H1 (cell line): Measurements from ENCODE around the gene TGM5. TPM values are rescaled to one million over a fixed set of nuclear protein-coding genes. Genes with fewer than 3 reads are reported as not detected.

Experiments used
- CTCF ChIA-PET: fragments of 300-600 bp; sonication (Branson Sonifier 250); formaldehyde crosslinking; loops from one replicate; lab custom pipeline; 2021; ENCODE audit not compliant: partially characterized antibody; lab: Charles Lee
- POLR2A ChIA-PET: fragments of 300-600 bp; sonication (Branson Sonifier 250); formaldehyde crosslinking; loops from one replicate; lab custom pipeline; 2021; ENCODE audit warnings: inconsistent platforms; ENCODE audit not compliant: partially characterized antibody; lab: Charles Lee
- DNase-seq, 2 experiments: peaks; one replicate each; pipeline versions ENCODE4 v3.0.0 to v3.0.0-alpha.2; 2010 to 2022; ENCODE audit warnings: low spot score in 2 of 2, low read depth in 1 of 2, mixed read lengths in 1 of 2
- FAIRE-seq: peaks from 2 replicates; lab custom pipeline; 2011; peaks lifted over from hg19 to GRCh38; lab: Jason Lieb, UNC
- H2AFZ ChIP-seq: 2 replicates; pipeline ENCODE4 v1.8.1; 2012; ENCODE audit warnings: low read length, inconsistent platforms
- H2AK5ac ChIP-seq: 2 replicates; pipeline ENCODE4 v1.6.1; 2013; ENCODE audit warnings: low read depth, low read length
- H2BK120ac ChIP-seq: replicated peaks from 2 replicates; pipeline ENCODE3; 2013; ENCODE audit warnings: low read depth, low read length, inconsistent platforms
- H2BK12ac ChIP-seq: 2 replicates; pipeline ENCODE4 v1.6.1; 2013; ENCODE audit warnings: low read depth, low read length
- H2BK15ac ChIP-seq: 2 replicates; pipeline ENCODE4 v1.6.1; 2013; ENCODE audit warnings: low read length
- H2BK20ac ChIP-seq: 2 replicates; pipeline ENCODE4 v1.6.1; 2013; ENCODE audit warnings: low read length
- H2BK5ac ChIP-seq: 2 replicates; pipeline ENCODE4 v1.6.1; 2013; ENCODE audit warnings: low read depth, low read length
- H3K14ac ChIP-seq: 2 replicates; pipeline ENCODE4 v1.6.1; 2013; ENCODE audit warnings: inconsistent platforms; ENCODE audit not compliant: insufficient read length
- H3K18ac ChIP-seq: 2 replicates; pipeline ENCODE4 v1.6.1; 2013; ENCODE audit warnings: low read length; ENCODE audit errors: extremely low read depth
- H3K23ac ChIP-seq: 2 replicates; pipeline ENCODE4 v1.6.1; 2013; ENCODE audit warnings: inconsistent platforms; ENCODE audit not compliant: insufficient read length
- H3K23me2 ChIP-seq: 2 replicates; pipeline ENCODE4 v1.6.1; 2013; ENCODE audit warnings: low read depth, low read length
- H3K27ac ChIP-seq: 2 replicates; pipeline ENCODE4 v1.6.1; 2011; ENCODE audit warnings: low read depth, low read length, inconsistent platforms
- H3K27me3 ChIP-seq, 4 experiments: replicated peaks in 1 of 4; 1 replicate in 1 of 4; 2 replicates in 3 of 4; pipeline versions ENCODE4 v1.6.1 to v1.8.1; 2011 to 2013; ENCODE audit warnings: low read length in 3 of 4, mild to moderate bottlenecking in 3 of 4, inconsistent platforms in 2 of 4, mixed read lengths in 2 of 4, moderate library complexity in 1 of 4; ENCODE audit not compliant: control insufficient read depth in 3 of 4, insufficient read depth in 3 of 4; ENCODE audit errors: extremely low read depth in 1 of 4
- H3K36me3 ChIP-seq, 4 experiments: 2 replicates each; pipeline versions ENCODE4 v1.6.1 to v1.8.1; 2011 to 2013; ENCODE audit warnings: mild to moderate bottlenecking in 4 of 4, low read length in 3 of 4, moderate library complexity in 2 of 4, control low read depth in 1 of 4, inconsistent platforms in 1 of 4; ENCODE audit not compliant: insufficient read depth in 4 of 4, control insufficient read depth in 2 of 4
- H3K4ac ChIP-seq: replicated peaks from 2 replicates; pipeline ENCODE3; 2013; ENCODE audit warnings: low read length, low read depth, mixed read lengths, inconsistent platforms; ENCODE audit not compliant: insufficient read length
- H3K4me1 ChIP-seq, 4 experiments: replicated peaks in 1 of 4; 1 replicate in 1 of 4; 2 replicates in 3 of 4; pipeline versions ENCODE4 v1.6.1 to v1.8.1; 2011 to 2013; ENCODE audit warnings: low read length in 3 of 4, inconsistent platforms in 2 of 4, mixed read lengths in 1 of 4; ENCODE audit not compliant: insufficient read depth in 4 of 4, control insufficient read depth in 3 of 4
- H3K4me2 ChIP-seq, 2 experiments: 2 replicates each; pipeline versions ENCODE4 v1.6.1 to v1.8.1; 2011 to 2013; ENCODE audit warnings: low read depth in 2 of 2, low read length in 2 of 2, control low read depth in 1 of 2, inconsistent platforms in 1 of 2, mild to moderate bottlenecking in 1 of 2; ENCODE audit not compliant: insufficient read depth in 1 of 2
- H3K4me3 ChIP-seq, 4 experiments: fragments of 200-600, 300-600 bp in 1 of 4; sonication (generic), shearing (Covaris generic), sonication (Bioruptor Twin) in 1 of 4; 2 replicates each; pipeline versions ENCODE4 v1.5.1 to v1.8.1; 2011 to 2016; ENCODE audit warnings: low read length in 4 of 4, low read depth in 3 of 4, control low read depth in 2 of 4, inconsistent platforms in 2 of 4, mild to moderate bottlenecking in 2 of 4, mixed read lengths in 1 of 4, moderate library complexity in 1 of 4; ENCODE audit not compliant: insufficient read depth in 2 of 4; ENCODE audit errors: extremely low read depth in 1 of 4
- H3K56ac ChIP-seq: replicated peaks from 2 replicates; pipeline ENCODE3; 2013; ENCODE audit warnings: low read depth, mild to moderate bottlenecking, mixed read lengths, low read length, inconsistent platforms; ENCODE audit not compliant: insufficient read length
- H3K79me1 ChIP-seq: 2 replicates; pipeline ENCODE4 v1.6.1; 2013; ENCODE audit warnings: low read depth, low read length, control low read depth
- H3K79me2 ChIP-seq, 2 experiments: 2 replicates each; pipeline versions ENCODE4 v1.6.1 to v1.8.1; 2012 to 2013; ENCODE audit warnings: low read length in 2 of 2, mild to moderate bottlenecking in 2 of 2, inconsistent platforms in 1 of 2; ENCODE audit not compliant: insufficient read depth in 2 of 2, control insufficient read depth in 1 of 2
- H3K9ac ChIP-seq, 4 experiments: replicated peaks in 1 of 4; 1 replicate in 1 of 4; 2 replicates in 3 of 4; pipeline versions ENCODE4 v1.6.1 to v1.8.1; 2011 to 2013; ENCODE audit warnings: low read depth in 3 of 4, low read length in 3 of 4, control low read depth in 2 of 4, mild to moderate bottlenecking in 2 of 4, moderate library complexity in 2 of 4, inconsistent platforms in 1 of 4; ENCODE audit errors: extremely low read depth in 1 of 4
- H3K9me3 ChIP-seq, 2 experiments: 2 replicates each; pipeline versions ENCODE4 v1.6.1 to v1.8.1; 2012 to 2013; ENCODE audit warnings: mild to moderate bottlenecking in 2 of 2, moderate library complexity in 2 of 2, control low read depth in 1 of 2, inconsistent platforms in 1 of 2, low read depth in 1 of 2, low read length in 1 of 2, mixed read lengths in 1 of 2; ENCODE audit not compliant: insufficient read depth in 2 of 2
- H4K20me1 ChIP-seq, 2 experiments: replicated peaks in 1 of 2; 2 replicates each; pipeline versions ENCODE3 to v1.8.1; 2011 to 2013; ENCODE audit warnings: inconsistent platforms in 2 of 2, low read length in 2 of 2, mild to moderate bottlenecking in 1 of 2; ENCODE audit not compliant: insufficient read depth in 2 of 2, control insufficient read depth in 1 of 2
- H4K5ac ChIP-seq: 2 replicates; pipeline ENCODE4 v1.6.1; 2013; ENCODE audit warnings: low read length, low read depth, mixed read lengths, inconsistent platforms; ENCODE audit not compliant: insufficient read length
- H4K8ac ChIP-seq: 2 replicates; pipeline ENCODE4 v1.8.0; 2013; ENCODE audit warnings: mild to moderate bottlenecking, moderate library complexity, low read length, inconsistent platforms; ENCODE audit not compliant: insufficient read depth; ENCODE audit errors: extremely low read depth
- H4K91ac ChIP-seq: replicated peaks from 2 replicates; pipeline ENCODE3; 2013; ENCODE audit warnings: low read length, mixed read lengths, inconsistent platforms; ENCODE audit not compliant: insufficient read length
- SP4 ChIP-seq: IDR thresholded peaks from 2 replicates; pipeline ENCODE4 v1.6.1; 2012; ENCODE audit warnings: low read length, inconsistent platforms
- TBP ChIP-seq: IDR thresholded peaks from 2 replicates; pipeline ENCODE4 v1.6.1; 2011; ENCODE audit warnings: low read depth, low read length, improper control_type of control experiment
- WGBS, 2 experiments: shearing (Covaris generic) in 1 of 2; methylation state at CpG; one replicate each; pipeline versions ENCODE4 v1.1.6 to v1.1.7; 2013 to 2015; ENCODE audit warnings: low lambda C conversion rate in 2 of 2, mixed read lengths in 2 of 2, inconsistent platforms in 1 of 2, low coverage in 1 of 2, missing lambda C conversion rate in 1 of 2; ENCODE audit not compliant: insufficient replicate concordance in 2 of 2, insufficient coverage in 1 of 2, insufficient read length in 1 of 2; ENCODE audit errors: extremely low coverage in 1 of 2, missing lambda C conversion rate in 1 of 2; 5-methylcytosine and 5-hydroxymethylcytosine counted together
- polyA plus RNA-seq, 7 experiments: library from polyadenylated mRNA; depleted of rRNA in 3 of 7; stranded (reverse) in 5 of 7; unstranded in 2 of 7; fragments of >200 nt in 5 of 7; fragments of 200-250 nt in 2 of 7; gene quantifications; 1 replicate in 5 of 7; 2 replicates in 1 of 7; 4 replicates in 1 of 7; pipeline versions ENCODE4 v1.2.1 to v1.2.3, GENCODE V29; 2011 to 2013; ENCODE audit warnings: missing spikeins in 2 of 7, mixed read lengths in 2 of 7
- total RNA-seq: library from RNA; stranded (reverse); fragmentation: NEBNext Ultra II Directional; extraction: Animal tissue kit (Norgen Biotek cat#: 25700); gene quantifications from 2 replicates; pipeline ENCODE4 v1.2.1, GENCODE V29; 2021

TGM5 gene
- total and polyA plus RNA-seq, 2 of the 8 experiments (the other 6 are each of a cell fraction or from before 2014, with no cell fraction given): not detected

- no peak overlapping the region for H3K27ac ChIP-seq
- H3K56ac ChIP-seq: no peak overlapping the region
- no peak overlapping the region for H2BK120ac ChIP-seq
- H3K79me1 ChIP-seq: no peaks in the 10 kb centered on the region
- POLR2A ChIA-PET: no interaction called here
- H3K4me2 ChIP-seq: no peak overlapping the region; a peak in 1 of 4 replicates
- no peaks in the 10 kb centered on the region for H3K36me3 ChIP-seq
- peak overlapping the region; percentile 94 for H2AFZ ChIP-seq
- no peak overlapping the region for H2BK5ac ChIP-seq
- H3K9ac ChIP-seq: no peak overlapping the region
- H4K20me1 ChIP-seq: no peaks in the 10 kb centered on the region
- H3K18ac ChIP-seq: no peak overlapping the region
- no peak overlapping the region for H3K23ac ChIP-seq
- H3K9me3 ChIP-seq: no peaks in the 10 kb centered on the region
- no peak overlapping the region for H4K5ac ChIP-seq
- 0 out of 2 replicates have a peak overlapping the region, but pooled peaks have one; percentile 39 for H2BK12ac ChIP-seq
- no peak overlapping the region for H2BK15ac ChIP-seq
- H3K79me2 ChIP-seq: no peaks in the 10 kb centered on the region
- no peak overlapping the region for H3K4ac ChIP-seq
- H3K4me1 ChIP-seq: peaks cover 0 to 3% (median 0%) of the 10 kb centered on the region in 4 experiments; a peak in 1 of 7 replicates
- no peak overlapping the region for H3K4me3 ChIP-seq
- WGBS, 2 experiments: 90% methylated on average over 23 of the region's 23 CpGs; no CpG with 5 or more reads in 1 of the 2 experiments
- H3K14ac ChIP-seq: no peak overlapping the region
- no peaks in the 10 kb centered on the region for H3K23me2 ChIP-seq
- CTCF ChIA-PET: interaction anchor here (0.8 to 9.6 kb wide), 17 partner anchors 9 to 138 kb away, joined by 3 to 109 read pairs (median 3); partner anchors contain the start of genes EPB42 and TGM5
- peak overlapping the region; percentile 72; the same call in 1 of the 2 replicates for H4K8ac ChIP-seq
- H2BK20ac ChIP-seq: no peak overlapping the region
- H3K27me3 ChIP-seq: no peaks in the 10 kb centered on the region
- H4K91ac ChIP-seq: no peak overlapping the region
- FAIRE-seq: no peak
- H2AK5ac ChIP-seq: no peak overlapping the region
- DNase-seq: no peak
- TF ChIP-seq SP4 (no peak), TBP (no peak)
Observed at GRCh38 chr15:43208052-43209002, 58.4 kb downstream of the TGM5 start.
